HG03460 (cell line): ENCODE measurements around the gene GPC6.

Experiments used
- ATAC-seq: cut with Tn5 transposase; IDR thresholded peaks from one replicate; pipeline ENCODE4 v1.9.1; 2021; ENCODE audit not compliant: unreplicated experiment

Gene GPC6

GRCh38 chr13:93268327-93269028 is 41.9 kb downstream of the GPC6 start:
- ATAC-seq, result no peak

- ATAC-seq, result no peak
Measured at GRCh38 chr13:93270769-93271742, 44.4 kb downstream of the GPC6 start.

- ATAC-seq, result no peak
Measured at GRCh38 chr13:93279982-93280381, 53.4 kb downstream of the GPC6 start.

GRCh38 chr13:93280688-93281087 is 54.1 kb downstream of the GPC6 start:
- ATAC-seq, result no peak

GRCh38 chr13:93283255-93283654 is 56.6 kb downstream of the GPC6 start:
- ATAC-seq, result no peak

GRCh38 chr13:93284064-93284463 is 57.5 kb downstream of the GPC6 start:
- no peak for ATAC-seq

GRCh38 chr13:93286047-93286446 is 59.4 kb downstream of the GPC6 start:
- no peak for ATAC-seq

- ATAC-seq, result no peak
Measured at GRCh38 chr13:93289053-93289452, 62.4 kb downstream of the GPC6 start.

- no peak for ATAC-seq
Measured at GRCh38 chr13:93289842-93290241, 63.2 kb downstream of the GPC6 start.

- no peak for ATAC-seq
Measured at GRCh38 chr13:93290503-93290902, 63.9 kb downstream of the GPC6 start.

- ATAC-seq, result no peak
Measured at GRCh38 chr13:93292366-93292765, 65.8 kb downstream of the GPC6 start.

GRCh38 chr13:93293710-93294109 is 67.1 kb downstream of the GPC6 start:
- no peak for ATAC-seq

GRCh38 chr13:93296584-93296983 is 70.0 kb downstream of the GPC6 start:
- no peak for ATAC-seq

- ATAC-seq, result no peak
Measured at GRCh38 chr13:93298713-93299112, 72.1 kb downstream of the GPC6 start.

GRCh38 chr13:93304134-93304533 is 77.5 kb downstream of the GPC6 start:
- ATAC-seq, result no peak

GRCh38 chr13:93304868-93305613 is 78.4 kb downstream of the GPC6 start:
- ATAC-seq, result no peak

- no peak for ATAC-seq
Measured at GRCh38 chr13:93305886-93306285, 79.3 kb downstream of the GPC6 start.

GRCh38 chr13:93307136-93307535 is 80.5 kb downstream of the GPC6 start:
- no peak for ATAC-seq

GRCh38 chr13:93307651-93308050 is 81.0 kb downstream of the GPC6 start:
- ATAC-seq, result no peak

- ATAC-seq, result no peak
Measured at GRCh38 chr13:93309886-93310523, 83.4 kb downstream of the GPC6 start.

GRCh38 chr13:93316841-93317240 is 90.2 kb downstream of the GPC6 start:
- ATAC-seq, result no peak
